ENCODE measurements around the gene PABPC1L.

PABPC1L gene

DNA sequence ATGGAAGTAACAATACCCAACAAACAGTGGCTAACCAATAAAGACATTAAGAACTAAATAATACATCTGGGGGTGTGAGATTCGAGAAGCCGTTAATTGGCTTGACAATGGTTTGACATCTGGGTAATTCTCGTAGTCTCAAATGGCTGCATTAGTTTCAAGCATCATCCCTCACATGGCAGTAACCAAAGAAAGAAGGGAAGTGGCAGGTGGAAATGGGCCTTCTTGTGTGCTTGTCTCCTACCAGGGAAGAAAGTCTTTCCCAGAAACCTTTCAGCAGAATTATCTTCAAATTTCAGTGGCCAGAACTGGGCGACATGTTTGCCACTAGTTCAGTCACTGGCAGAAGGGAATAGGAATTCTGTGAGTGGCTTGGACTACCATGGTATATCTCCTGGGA lies 66.8 kb downstream of the PABPC1L start:
- no peak overlapping the region for H3K27ac Mint-ChIP-seq
- H3K4me3 Mint-ChIP-seq = no peak overlapping the region
- no peaks in the 10 kb centered on the region for H3K9me3 Mint-ChIP-seq
- H3K4me1 Mint-ChIP-seq = no peaks in the 10 kb centered on the region
- TF ChIP-seq CTCF (IDR thresholded peaks at IDR 0.05; ENCODE audit: unreplicated experiment in 3 of 3) = no peak
- peaks cover 52% of the 10 kb centered on the region for H3K36me3 Mint-ChIP-seq (ENCODE audit: low read depth)
- H3K27me3 Mint-ChIP-seq (ENCODE audit: low read depth) = no peaks in the 10 kb centered on the region

GRCh38 chr20:44979090-44979621 lies 69.3 kb downstream of the PABPC1L start:
- H3K9me3 Mint-ChIP-seq = no peaks in the 10 kb centered on the region
- no peaks in the 10 kb centered on the region for H3K4me1 Mint-ChIP-seq
- TF ChIP-seq CTCF (IDR thresholded peaks at IDR 0.05; ENCODE audit: unreplicated experiment in 3 of 3) = no peak
- H3K27me3 Mint-ChIP-seq (ENCODE audit: low read depth) = no peaks in the 10 kb centered on the region
- H3K4me3 Mint-ChIP-seq = no peak overlapping the region
- peaks cover 50% of the 10 kb centered on the region for H3K36me3 Mint-ChIP-seq (ENCODE audit: low read depth)
- no peak overlapping the region for H3K27ac Mint-ChIP-seq

DNA sequence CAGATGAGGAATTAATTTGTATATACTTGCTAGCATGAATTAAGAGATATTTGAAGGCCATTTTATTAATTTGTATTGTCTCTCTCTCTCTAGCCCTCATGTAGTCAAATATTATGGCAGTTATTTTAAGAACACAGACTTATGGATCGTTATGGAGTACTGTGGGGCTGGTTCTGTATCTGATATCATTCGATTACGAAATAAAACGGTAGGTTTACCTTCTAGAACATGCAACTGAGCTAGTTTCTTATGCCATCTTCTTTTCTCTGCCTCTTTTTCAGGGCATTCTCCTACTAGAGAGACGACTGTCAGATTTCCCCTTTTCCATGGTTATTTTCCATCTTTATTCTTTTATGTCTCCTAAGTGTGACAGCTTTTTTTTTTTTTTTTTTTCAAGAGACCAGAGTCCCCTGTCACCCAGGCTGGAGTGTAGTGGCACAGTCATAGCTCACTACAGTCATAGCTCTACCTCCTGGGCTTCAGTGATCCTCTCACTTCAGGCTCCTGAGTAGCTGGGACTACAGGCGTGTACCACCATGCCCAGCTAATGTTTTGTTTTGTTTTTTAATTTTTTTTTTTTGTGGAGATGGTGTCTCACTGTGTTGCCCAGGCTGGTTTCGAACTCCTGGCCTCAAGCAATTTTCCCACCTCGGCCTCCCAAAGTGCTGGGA lies 72.0 kb downstream of the PABPC1L start:
- TF ChIP-seq CTCF (IDR thresholded peaks at IDR 0.05; ENCODE audit: unreplicated experiment in 3 of 3) = no peak
- Mint-ChIP-seq H3K27me3 (ENCODE audit: low read depth) (no peaks in the 10 kb centered on the region), H3K9me3 (no peaks in the 10 kb centered on the region), H3K36me3 (ENCODE audit: low read depth) (peaks cover 34% of the 10 kb centered on the region), H3K27ac (no peak overlapping the region), H3K4me3 (no peak overlapping the region), H3K4me1 (no peaks in the 10 kb centered on the region)

GRCh38 chr20:44983093-44983674 lies 73.3 kb downstream of the PABPC1L start:
- Mint-ChIP-seq H3K36me3 (ENCODE audit: low read depth) (peaks cover 34% of the 10 kb centered on the region), H3K27me3 (ENCODE audit: low read depth) (no peaks in the 10 kb centered on the region), H3K9me3 (no peaks in the 10 kb centered on the region), H3K27ac (no peak overlapping the region), H3K4me3 (no peak overlapping the region), H3K4me1 (no peaks in the 10 kb centered on the region)
- no peak for TF ChIP-seq CTCF (IDR thresholded peaks at IDR 0.05; ENCODE audit: unreplicated experiment in 3 of 3)

- H3K4me3 Mint-ChIP-seq = no peak overlapping the region
- peaks cover 25% of the 10 kb centered on the region for H3K36me3 Mint-ChIP-seq (ENCODE audit: low read depth)
- TF ChIP-seq CTCF (IDR thresholded peaks at IDR 0.05; ENCODE audit: unreplicated experiment in 3 of 3) = no peak
- no peaks in the 10 kb centered on the region for H3K9me3 Mint-ChIP-seq
- H3K27me3 Mint-ChIP-seq (ENCODE audit: low read depth) = no peaks in the 10 kb centered on the region
- H3K27ac Mint-ChIP-seq = no peak overlapping the region
- no peaks in the 10 kb centered on the region for H3K4me1 Mint-ChIP-seq
Measured at GRCh38 chr20:44988631-44989171, 78.8 kb downstream of the PABPC1L start.
